GM19324 (cell line): ENCODE measurements around the gene OR4E2.
"Not testable (repeated sequence)": the region's sequence is repeated elsewhere in the genome, so short reads cannot be mapped to it uniquely, and the experiment has no call there.

Experiments
- ATAC-seq: cut with Tn5 transposase; IDR thresholded peaks from one replicate; pipeline ENCODE4 v1.9.1; 2021; ENCODE audit warnings: mild to moderate bottlenecking, moderate library complexity; ENCODE audit not compliant: unreplicated experiment, low FRiP score

OR4E2 gene, protein sequence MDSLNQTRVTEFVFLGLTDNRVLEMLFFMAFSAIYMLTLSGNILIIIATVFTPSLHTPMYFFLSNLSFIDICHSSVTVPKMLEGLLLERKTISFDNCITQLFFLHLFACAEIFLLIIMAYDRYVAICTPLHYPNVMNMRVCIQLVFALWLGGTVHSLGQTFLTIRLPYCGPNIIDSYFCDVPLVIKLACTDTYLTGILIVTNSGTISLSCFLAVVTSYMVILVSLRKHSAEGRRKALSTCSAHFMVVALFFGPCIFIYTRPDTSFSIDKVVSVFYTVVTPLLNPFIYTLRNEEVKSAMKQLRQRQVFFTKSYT

DNA sequence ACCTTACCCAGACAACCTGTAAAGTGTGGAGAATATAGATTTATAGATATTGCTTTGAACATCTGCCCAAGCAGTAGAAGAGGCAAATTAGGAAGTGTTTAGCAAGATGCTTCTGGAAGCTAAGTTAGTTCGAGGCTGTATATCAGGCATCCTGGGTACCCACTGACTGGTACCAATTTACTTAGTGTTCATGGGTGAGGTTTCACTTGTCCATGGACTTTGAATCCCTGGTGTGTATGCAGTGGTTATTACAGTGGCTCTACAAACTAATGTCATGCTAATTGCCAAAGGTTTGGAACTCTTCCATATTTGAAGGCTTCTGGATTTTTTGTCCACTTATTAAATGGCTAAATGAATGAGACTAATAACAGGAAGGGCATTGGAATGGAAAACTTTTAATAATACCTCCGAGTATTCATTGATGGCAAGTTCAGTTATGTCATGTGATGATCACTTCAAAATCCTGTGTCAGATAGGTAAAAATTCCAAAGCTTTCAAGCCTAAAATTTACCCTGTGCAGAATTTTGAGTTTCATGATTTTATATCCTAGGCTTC is at the start of gene OR4E2:
Gene OR4E2 (plus strand): TSS at position 505 of the 555 bp plus-strand sequence. CDS start 11,248 bp downstream, outside the sequence.
- ATAC-seq: no peak

DNA sequence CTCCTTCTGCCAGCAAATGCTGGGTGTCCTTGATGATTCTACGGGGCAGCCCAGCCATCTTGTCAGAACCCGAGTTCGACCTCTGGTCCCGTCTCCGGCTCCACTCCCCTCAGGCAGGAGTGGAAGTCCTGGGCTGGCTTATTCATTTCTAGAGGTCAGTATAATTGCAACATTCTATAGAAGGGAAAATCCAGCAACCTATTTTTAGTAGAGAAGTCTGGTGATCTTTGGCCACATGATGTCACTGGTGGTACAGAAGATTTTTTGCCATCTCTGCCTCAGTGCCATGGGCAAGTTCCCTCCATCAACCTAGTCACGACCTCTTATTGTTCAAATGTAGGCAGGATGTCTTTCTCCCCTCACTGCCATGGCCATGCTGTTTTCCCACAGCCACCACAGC is 41.3 kb upstream of the OR4E2 start:
- ATAC-seq: no peak

DNA sequence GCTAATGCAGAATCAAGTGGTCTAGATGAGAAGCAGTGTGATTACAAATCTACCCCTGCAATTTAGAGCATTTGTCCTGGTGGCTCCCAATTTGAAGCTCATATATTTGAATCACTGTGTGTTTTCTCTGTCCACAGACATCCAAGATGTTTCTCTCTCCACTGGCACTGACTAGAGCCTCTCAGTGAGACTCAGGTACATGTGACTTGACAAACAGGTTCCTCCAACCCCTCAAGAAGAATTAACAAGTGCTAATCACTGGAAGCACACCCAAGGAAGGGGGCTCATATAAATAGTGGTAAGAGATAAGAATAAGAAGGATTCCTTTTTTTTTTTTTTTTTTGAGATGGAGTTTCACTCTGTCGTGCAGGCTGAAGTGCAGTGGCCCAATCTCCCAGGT is 39.4 kb upstream of the OR4E2 start:
- no peak for ATAC-seq

DNA sequence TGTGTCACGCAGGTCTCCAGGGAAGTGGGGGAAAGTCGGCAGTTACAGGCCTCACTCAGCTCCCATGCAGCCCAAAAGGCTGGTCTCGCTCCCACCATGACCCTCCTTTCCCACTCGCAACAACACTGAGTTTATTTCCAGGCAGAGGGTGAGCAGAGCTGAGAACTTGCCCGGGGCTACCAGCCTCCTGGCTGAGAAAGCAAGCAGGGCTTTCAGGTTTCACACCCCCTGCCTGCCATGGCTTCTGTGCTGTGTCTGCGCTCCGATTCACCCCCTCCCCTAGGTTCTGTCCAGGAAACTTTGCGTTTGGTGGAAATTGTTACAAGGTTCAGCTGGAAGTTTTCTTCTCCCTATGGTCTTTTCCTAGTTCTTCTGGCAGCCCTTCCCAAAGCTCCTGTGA is 36.0 kb upstream of the OR4E2 start:
- ATAC-seq: no peak

DNA sequence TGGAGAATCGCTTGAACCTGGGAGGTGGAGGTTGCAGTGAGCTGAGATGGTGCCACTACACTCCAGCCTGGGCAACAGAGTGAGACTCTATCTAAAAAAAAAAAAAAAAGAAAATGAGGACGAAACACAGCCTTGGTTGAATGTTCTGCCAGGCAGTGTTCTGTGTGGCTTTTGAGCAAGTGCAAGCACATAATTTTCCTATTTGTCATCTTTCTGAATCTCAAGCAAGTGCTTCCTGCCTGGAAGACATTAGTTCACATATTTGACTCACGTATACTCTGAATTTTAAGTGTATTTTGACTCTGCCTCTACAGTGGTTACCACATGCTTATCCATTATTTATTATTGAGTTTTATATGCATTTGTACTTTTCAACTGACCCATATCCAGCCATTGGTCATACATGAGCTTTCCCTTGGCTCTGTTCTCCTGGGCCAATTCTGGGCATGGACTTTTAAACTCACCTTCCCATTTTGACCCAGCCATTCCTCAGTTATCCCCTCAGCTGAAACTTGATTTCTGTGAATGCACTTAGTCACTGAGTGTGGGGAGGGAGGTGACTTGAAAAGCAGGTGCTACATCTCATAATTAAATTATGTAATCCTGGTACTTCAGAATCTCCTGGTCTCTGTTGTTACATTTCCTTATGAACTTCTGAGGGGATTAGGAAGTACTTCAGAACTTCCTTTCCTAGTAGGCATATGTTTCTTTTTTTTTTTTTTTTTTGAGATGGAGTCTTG is 27.0 kb upstream of the OR4E2 start:
- ATAC-seq: no peak

DNA sequence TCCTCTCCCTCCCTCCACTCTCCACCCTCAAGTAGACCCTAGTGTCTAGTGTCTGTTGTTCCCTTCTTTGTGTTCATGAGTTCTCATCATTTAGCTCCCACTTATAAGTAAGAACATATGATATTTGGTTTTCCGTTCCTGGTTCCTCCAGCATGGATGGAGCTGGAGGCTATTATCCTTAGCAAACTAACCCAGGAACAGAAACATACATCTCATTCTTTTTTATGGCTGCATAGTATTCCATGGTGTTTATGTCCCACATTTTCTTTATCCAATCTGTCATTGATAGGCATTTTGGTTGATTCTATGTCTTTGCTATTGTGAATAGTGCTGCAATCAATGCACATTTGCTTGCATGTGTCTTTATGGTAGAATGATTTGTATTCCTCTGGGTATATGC is 23.1 kb upstream of the OR4E2 start:
- not testable (repeated sequence) for ATAC-seq

DNA sequence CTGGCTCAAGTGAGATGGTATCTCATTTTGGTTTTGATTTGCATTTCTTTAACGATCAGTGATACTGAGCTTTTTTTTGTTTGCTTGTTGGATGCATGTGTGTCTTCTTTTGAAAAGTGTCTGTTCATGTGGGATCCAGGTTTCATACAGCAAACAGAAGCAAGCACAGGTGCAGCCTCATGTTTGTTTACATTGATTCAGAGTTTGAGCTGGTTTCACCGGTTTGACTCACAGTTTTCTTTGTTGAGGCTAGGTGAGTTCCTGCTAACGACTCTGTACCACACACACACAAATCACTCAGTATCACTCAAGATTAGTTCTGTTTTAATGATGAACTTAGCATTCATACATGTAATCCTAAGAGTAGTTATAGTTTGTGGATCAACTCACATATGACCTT is 22.6 kb upstream of the OR4E2 start:
- no peak for ATAC-seq

GRCh38 chr14:21634840-21635239 is 18.8 kb upstream of the OR4E2 start, which contains the start of gene OR10G2:
Gene OR10G2, minus strand, starts transcription at chr14:21634940. Its CDS starts 98 bp downstream, at chr14:21634842.
- no peak for ATAC-seq

GRCh38 chr14:21642683-21643082 is 11.0 kb upstream of the OR4E2 start:
- no peak for ATAC-seq

GRCh38 chr14:21643407-21643806 is 10.2 kb upstream of the OR4E2 start:
- no peak for ATAC-seq

DNA sequence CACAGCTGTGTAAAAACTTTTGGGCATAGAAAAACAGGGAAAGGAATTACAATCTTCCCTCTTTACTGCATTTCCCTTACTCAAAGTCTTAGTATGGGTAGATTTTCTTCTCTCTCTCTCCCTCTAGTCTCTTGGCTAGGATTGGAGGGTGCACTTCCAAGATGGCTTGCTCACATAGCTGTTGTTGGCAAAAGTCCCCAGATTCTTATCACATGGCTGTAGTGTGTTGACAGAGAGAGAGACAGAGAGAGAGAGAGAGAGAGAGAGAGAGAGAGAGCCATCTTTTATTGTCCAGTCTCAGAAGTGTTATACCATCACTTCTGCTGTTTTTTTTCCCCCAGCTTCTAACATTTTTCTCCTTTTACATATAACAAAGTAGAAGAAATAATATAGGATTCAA is 6.3 kb upstream of the OR4E2 start:
- no peak for ATAC-seq

GRCh38 chr14:21652209-21652808 is 1.3 kb upstream of the OR4E2 start:
- no peak for ATAC-seq

GRCh38 chr14:21654215-21654614 is 580 bp downstream of the OR4E2 start:
- no peak for ATAC-seq

- ATAC-seq: no peak
These were observed 3.3 kb downstream of the OR4E2 start for GRCh38 chr14:21656980-21657379.

GRCh38 chr14:21668377-21668776 is 14.7 kb downstream of the OR4E2 start:
- no peak for ATAC-seq

DNA sequence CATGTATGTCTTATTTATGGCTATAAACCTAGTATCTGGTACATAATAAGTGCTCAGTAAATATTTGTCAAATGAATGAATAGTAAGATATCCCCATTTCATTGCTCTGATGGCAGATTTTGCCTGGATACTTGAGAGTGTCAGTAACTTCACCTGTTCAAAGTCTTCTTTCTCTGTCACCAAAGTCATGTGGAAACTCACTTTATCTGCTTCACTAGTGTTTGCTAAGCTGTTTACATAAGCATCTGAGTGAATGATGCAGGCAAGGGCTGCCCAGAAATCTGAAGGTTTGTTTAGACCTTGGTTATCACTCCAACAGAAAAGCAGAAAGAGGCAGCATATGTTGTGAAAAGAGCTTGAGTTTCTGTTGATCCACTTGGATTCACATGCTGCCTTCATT is 15.6 kb downstream of the OR4E2 start:
- no peak for ATAC-seq

GRCh38 chr14:21671371-21671770 is 17.7 kb downstream of the OR4E2 start:
- ATAC-seq: no peak

DNA sequence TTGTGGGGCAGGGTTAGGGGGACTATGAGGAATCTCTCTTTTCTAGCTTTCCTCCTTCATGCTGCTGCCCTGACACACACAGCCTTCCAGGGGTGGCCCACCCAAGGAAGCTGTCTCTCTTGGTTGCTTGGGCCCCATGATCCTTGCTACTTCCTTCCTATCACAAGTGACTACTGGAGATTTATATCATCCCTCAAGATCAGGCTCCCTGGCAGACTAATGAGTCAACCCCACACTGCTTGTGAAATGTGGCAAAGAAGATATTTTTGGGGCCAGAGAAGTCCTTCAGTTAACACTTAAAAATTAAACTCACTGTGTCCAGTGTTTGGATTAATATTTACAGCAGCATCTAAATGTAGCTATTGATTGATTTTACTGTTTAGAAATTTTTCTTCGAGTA is 18.5 kb downstream of the OR4E2 start:
- no peak for ATAC-seq

DNA sequence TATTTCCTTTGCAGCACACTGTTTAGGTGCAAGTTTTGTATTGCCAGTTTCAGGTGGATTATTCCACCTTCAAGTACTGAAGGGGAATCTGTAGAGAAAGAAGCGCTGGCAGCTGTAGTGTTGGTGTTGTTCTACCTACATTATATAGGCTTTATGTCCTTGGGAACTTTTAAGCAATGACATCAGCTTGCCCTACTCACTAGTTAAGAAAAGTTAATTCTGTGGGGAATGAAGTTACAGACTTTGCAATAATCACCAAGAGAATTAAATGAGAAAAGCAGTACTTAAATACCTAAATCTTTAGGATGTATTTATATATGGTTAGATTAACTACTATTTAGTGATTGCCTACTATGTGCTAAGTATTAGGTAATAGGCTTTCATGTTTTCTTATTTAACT is 20.1 kb downstream of the OR4E2 start, which contains the start of gene OR4E1:
Gene OR4E1 (minus strand): TSS at position 101 of the 400 bp plus-strand sequence. CDS start 2,883 bp downstream, outside the sequence.
- no peak for ATAC-seq

GRCh38 chr14:21675566-21675965 is 21.9 kb downstream of the OR4E2 start:
- ATAC-seq: no peak

GRCh38 chr14:21680072-21680471 is 26.4 kb downstream of the OR4E2 start:
- ATAC-seq: no peak
